Neuronal stem cell (in vitro differentiated cells): ENCODE measurements around the gene KIF1C.
A peak's percentile ranks its signal among the peaks of the same experiment; 100 is the strongest.

ENCODE experiments used
- DNase-seq: peaks from one replicate; pipeline ENCODE4 v3.0.0-alpha.2; 2013; ENCODE audit warnings: low spot score
- H2AFZ ChIP-seq: one replicate; pipeline ENCODE4 v1.6.1; 2013; ENCODE audit warnings: mild to moderate bottlenecking, low read length, inconsistent platforms
- H2AK5ac ChIP-seq: 2 replicates; pipeline ENCODE4 v1.6.1; 2013; ENCODE audit warnings: low read depth, mild to moderate bottlenecking, inconsistent platforms, low read length, moderate library complexity, mixed read lengths
- H2BK120ac ChIP-seq: 2 replicates; pipeline ENCODE4 v1.6.1; 2013; ENCODE audit warnings: low read depth, mild to moderate bottlenecking, inconsistent platforms, low read length, moderate library complexity, mixed read lengths
- H2BK12ac ChIP-seq: one replicate; pipeline ENCODE4 v1.6.1; 2013; ENCODE audit warnings: low read length, inconsistent platforms
- H2BK15ac ChIP-seq: 2 replicates; pipeline ENCODE4 v1.6.1; 2013; ENCODE audit warnings: mild to moderate bottlenecking, low read length, inconsistent platforms, mixed read lengths
- H2BK5ac ChIP-seq: one replicate; pipeline ENCODE4 v1.6.1; 2013; ENCODE audit warnings: inconsistent platforms, mild to moderate bottlenecking, low read length, moderate library complexity
- H3K14ac ChIP-seq: one replicate; pipeline ENCODE4 v1.6.1; 2013; ENCODE audit warnings: low read length, inconsistent platforms
- H3K18ac ChIP-seq: 2 replicates; pipeline ENCODE4 v1.6.1; 2013; ENCODE audit warnings: low read length, inconsistent platforms
- H3K23ac ChIP-seq: 2 replicates; pipeline ENCODE4 v1.6.1; 2013; ENCODE audit warnings: low read depth, mild to moderate bottlenecking, mixed read lengths, low read length, inconsistent platforms; ENCODE audit not compliant: poor library complexity
- H3K27ac ChIP-seq: replicated peaks from 3 replicates; pipeline ENCODE4 v1.5.1; 2013; ENCODE audit warnings: low read length, inconsistent platforms
- H3K27me3 ChIP-seq, 3 experiments: 2 replicates each; pipeline ENCODE4 v1.6.1; 2013; ENCODE audit warnings: low read length in 3 of 3, mild to moderate bottlenecking in 2 of 3, inconsistent platforms in 1 of 3, low read depth in 1 of 3, mixed read lengths in 1 of 3, moderate library complexity in 1 of 3; ENCODE audit not compliant: control insufficient read depth in 3 of 3, insufficient read depth in 3 of 3
- H3K36me3 ChIP-seq, 2 donors: replicated peaks in 1 of 2; 2 replicates each; pipeline ENCODE4 v1.6.1; 2013; ENCODE audit warnings: low read length in 2 of 2; ENCODE audit not compliant: control insufficient read depth in 2 of 2, insufficient read depth in 2 of 2
- H3K4ac ChIP-seq: 2 replicates; pipeline ENCODE4 v1.6.1; 2013; ENCODE audit warnings: inconsistent platforms, mild to moderate bottlenecking, low read length, moderate library complexity
- H3K4me1 ChIP-seq, 2 donors: 1 replicate in 1 of 2; 2 replicates in 1 of 2; pipeline ENCODE4 v1.6.1; 2013; ENCODE audit warnings: low read length in 2 of 2, low read depth in 1 of 2; ENCODE audit not compliant: control insufficient read depth in 2 of 2, insufficient read depth in 1 of 2
- H3K4me2 ChIP-seq: one replicate; pipeline ENCODE4 v1.6.1; 2013; ENCODE audit warnings: mild to moderate bottlenecking, low read length, inconsistent platforms; ENCODE audit not compliant: insufficient read depth, poor library complexity, severe bottlenecking
- H3K4me3 ChIP-seq, 2 donors: 2 replicates each; pipeline ENCODE4 v1.5.1; 2013; ENCODE audit warnings: low read length in 2 of 2, mild to moderate bottlenecking in 2 of 2, inconsistent platforms in 1 of 2, moderate library complexity in 1 of 2
- H3K79me1 ChIP-seq: one replicate; pipeline ENCODE4 v1.6.1; 2013; ENCODE audit warnings: low read depth, mild to moderate bottlenecking, inconsistent platforms, low read length, moderate library complexity
- H3K9ac ChIP-seq: one replicate; pipeline ENCODE4 v1.6.1; 2013; ENCODE audit warnings: mild to moderate bottlenecking, low read depth, low read length, inconsistent platforms; ENCODE audit not compliant: poor library complexity
- H3K9me3 ChIP-seq, 2 donors: replicated peaks in 1 of 2; 2 replicates each; pipeline versions ENCODE3 to v1.6.1; 2013; ENCODE audit warnings: low read length in 2 of 2, mild to moderate bottlenecking in 2 of 2, inconsistent platforms in 1 of 2, low read depth in 1 of 2, mixed read lengths in 1 of 2, moderate library complexity in 1 of 2; ENCODE audit not compliant: control insufficient read depth in 2 of 2, insufficient read depth in 1 of 2
- H4K8ac ChIP-seq: one replicate; pipeline ENCODE4 v1.6.1; 2013; ENCODE audit warnings: low read depth, mild to moderate bottlenecking, inconsistent platforms, low read length, moderate library complexity
- H4K91ac ChIP-seq: one replicate; pipeline ENCODE4 v1.6.1; 2013; ENCODE audit warnings: low read length, low read depth, mild to moderate bottlenecking, inconsistent platforms; ENCODE audit not compliant: poor library complexity
- WGBS, 2 donors: extraction: QIAGEN DNeasy Blood & Tissue Kit; methylation state at CpG; one replicate each; pipeline ENCODE4 v1.1.7; 2013; ENCODE audit warnings: missing lambda C conversion rate in 2 of 2, mixed read lengths in 1 of 2; ENCODE audit not compliant: insufficient read length in 2 of 2, insufficient replicate concordance in 1 of 2; ENCODE audit errors: extremely low coverage in 2 of 2; 5-methylcytosine and 5-hydroxymethylcytosine counted together

Gene KIF1C

DNA sequence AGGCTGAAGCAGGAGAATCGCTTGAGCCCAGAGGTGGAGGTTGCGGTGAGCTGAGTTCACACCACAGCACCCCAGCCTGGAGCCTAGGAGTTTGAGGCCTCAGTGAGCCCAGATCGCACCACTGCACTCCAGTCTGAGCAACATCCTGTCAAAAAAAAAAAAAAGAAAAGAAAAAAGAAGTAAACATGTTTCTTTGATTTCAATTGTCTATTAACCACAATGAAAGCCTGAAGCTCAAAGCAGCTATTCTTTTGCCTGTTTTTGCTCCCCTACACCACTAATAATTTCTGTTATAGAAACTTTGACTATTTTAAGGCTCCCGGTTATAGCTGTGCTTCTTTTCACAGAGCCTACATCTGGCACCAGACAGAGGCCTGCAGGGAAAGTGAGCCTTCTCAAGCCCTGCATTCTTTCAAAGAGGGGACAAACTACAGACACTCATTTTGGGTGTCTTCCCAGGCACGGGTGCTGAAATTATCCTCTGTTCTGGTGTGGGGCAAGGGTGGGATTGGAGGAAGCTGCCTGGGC, 51.6 kb downstream of the KIF1C start:
- no CpG with 5 or more reads among the region's 5 CpGs for WGBS, 2 donors

GRCh38 chr17:5050278-5050677, 52.5 kb downstream of the KIF1C start:
- Histone ChIP-seq H3K18ac (no peak overlapping the region), H3K9me3 (no peaks in the 10 kb centered on the region), H3K9ac (no peak overlapping the region), H2AK5ac (no peak overlapping the region), H2BK120ac (no peak overlapping the region), H2BK15ac (no peak overlapping the region), H2AFZ (no peak overlapping the region), H4K91ac (no peak overlapping the region), H2BK5ac (no peak overlapping the region), H3K23ac (no peak overlapping the region), H3K27me3 (no peaks in the 10 kb centered on the region), H3K14ac (no peak overlapping the region), H3K4me2 (no peak overlapping the region), H3K79me1 (no peaks in the 10 kb centered on the region), H2BK12ac (no peak overlapping the region), H3K36me3 (no peaks in the 10 kb centered on the region), H4K8ac (no peak overlapping the region), H3K4ac (no peak overlapping the region), H3K4me3 (no peak overlapping the region), H3K27ac (no peak overlapping the region), H3K4me1 (peaks cover 2 to 4% of the 10 kb centered on the region in 2 donors)
- WGBS, 2 donors, result no CpG with 5 or more reads among the region's 9 CpGs
- DNase-seq, result no peak

More for the DNA sequence above, 51.6 kb downstream of the KIF1C start:
- H2BK120ac ChIP-seq, result no peak overlapping the region
- no peak overlapping the region for H4K91ac ChIP-seq
- peak overlapping the region; percentile 88 for H2AFZ ChIP-seq
- H2AK5ac ChIP-seq, result no peak overlapping the region
- H3K4me2 ChIP-seq, result no peak overlapping the region
- no peak overlapping the region for H3K4me3 ChIP-seq
- no peak overlapping the region for H3K9ac ChIP-seq
- peaks cover 2 to 4% of the 10 kb centered on the region in 2 donors for H3K4me1 ChIP-seq
- no peaks in the 10 kb centered on the region for H3K9me3 ChIP-seq
- H3K36me3 ChIP-seq, result no peaks in the 10 kb centered on the region
- no peak for DNase-seq
- no peak overlapping the region for H2BK12ac ChIP-seq
- no peak overlapping the region for H2BK15ac ChIP-seq
- H3K4ac ChIP-seq, result no peak overlapping the region
- H3K23ac ChIP-seq, result no peak overlapping the region
- H3K14ac ChIP-seq, result no peak overlapping the region
- no peak overlapping the region for H3K18ac ChIP-seq
- H3K27ac ChIP-seq, result no peak overlapping the region
- no peak overlapping the region for H2BK5ac ChIP-seq
- H4K8ac ChIP-seq, result no peak overlapping the region
- H3K79me1 ChIP-seq, result no peaks in the 10 kb centered on the region
- H3K27me3 ChIP-seq, result no peaks in the 10 kb centered on the region

GRCh38 chr17:5055543-5055942, 57.8 kb downstream of the KIF1C start:
- Histone ChIP-seq H3K36me3 (no peaks in the 10 kb centered on the region), H2BK15ac (no peak overlapping the region), H3K9me3 (peaks cover 0 to 3% of the 10 kb centered on the region in 2 donors), H3K18ac (peak overlapping the region; percentile 8), H2BK5ac (no peak overlapping the region), H3K27me3 (no peaks in the 10 kb centered on the region), H2AK5ac (no peak overlapping the region), H3K4me2 (no peak overlapping the region), H3K14ac (no peak overlapping the region), H2BK12ac (no peak overlapping the region), H3K9ac (no peak overlapping the region), H3K79me1 (no peaks in the 10 kb centered on the region), H3K4me3 (no peak overlapping the region), H3K23ac (no peak overlapping the region), H3K4me1 (no peaks in the 10 kb centered on the region), H4K91ac (no peak overlapping the region), H4K8ac (no peak overlapping the region), H2AFZ (no peak overlapping the region), H3K4ac (no peak overlapping the region), H2BK120ac (no peak overlapping the region), H3K27ac (peak overlapping the region; percentile 56)
- WGBS, 2 donors, result no CpG with 5 or more reads among the region's 10 CpGs
- no peak for DNase-seq

DNA sequence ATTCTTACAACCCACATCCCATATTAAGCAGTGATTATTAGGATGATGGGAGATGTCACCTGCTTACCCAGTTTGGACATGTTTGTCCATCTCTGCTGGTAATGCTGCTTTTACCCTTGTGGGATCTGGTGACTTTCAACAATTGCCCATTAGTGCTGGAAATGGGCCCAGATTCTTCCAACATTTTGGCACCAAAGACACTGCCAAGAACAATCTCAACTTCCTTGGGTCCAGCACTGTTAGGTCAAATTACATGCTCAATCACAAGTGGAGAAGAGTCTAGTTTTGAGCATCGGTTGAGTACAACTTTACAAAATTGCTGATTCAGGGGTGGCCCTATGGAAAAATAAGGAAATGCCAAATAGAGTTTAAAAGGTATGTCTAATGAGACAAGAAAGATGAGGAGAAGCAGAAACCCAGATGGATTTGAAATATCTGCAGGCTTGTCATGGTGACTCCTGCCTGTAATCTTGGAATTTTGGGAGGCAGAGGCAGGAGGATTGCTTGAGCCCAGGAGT, 67.5 kb downstream of the KIF1C start:
- H3K4me1 ChIP-seq, result no peaks in the 10 kb centered on the region
- H2BK15ac ChIP-seq, result no peak overlapping the region
- H3K27me3 ChIP-seq, result no peaks in the 10 kb centered on the region
- H3K4me3 ChIP-seq, result no peak overlapping the region
- no peak overlapping the region for H2AFZ ChIP-seq
- no peak overlapping the region for H3K18ac ChIP-seq
- no peak overlapping the region for H2BK120ac ChIP-seq
- DNase-seq, result no peak
- no peak overlapping the region for H4K91ac ChIP-seq
- H3K4me2 ChIP-seq, result no peak overlapping the region
- H3K23ac ChIP-seq, result no peak overlapping the region
- no peak overlapping the region for H4K8ac ChIP-seq
- no peak overlapping the region for H2BK12ac ChIP-seq
- H3K9me3 ChIP-seq, result no peaks in the 10 kb centered on the region
- no peak overlapping the region for H3K27ac ChIP-seq
- no CpG with 5 or more reads among the region's 1 CpG for WGBS, 2 donors
- H2AK5ac ChIP-seq, result no peak overlapping the region
- H3K9ac ChIP-seq, result no peak overlapping the region
- H3K14ac ChIP-seq, result no peak overlapping the region
- H3K36me3 ChIP-seq, result no peaks in the 10 kb centered on the region
- no peaks in the 10 kb centered on the region for H3K79me1 ChIP-seq
- H3K4ac ChIP-seq, result no peak overlapping the region
- H2BK5ac ChIP-seq, result no peak overlapping the region
